ENCODE results near the gene RDH13. TPM values are rescaled to one million over a fixed set of nuclear protein-coding genes. Genes with fewer than 3 reads are reported as not detected.
A peak's percentile ranks its signal among the peaks of the same experiment; 100 is the strongest.

Gene RDH13
- total and polyA plus RNA-seq, 10 of the 15 experiments (the other 5 are each of a cell fraction or from before 2014, with no cell fraction given), result 1.3 to 11.6 (median 8.9) TPM

DNA sequence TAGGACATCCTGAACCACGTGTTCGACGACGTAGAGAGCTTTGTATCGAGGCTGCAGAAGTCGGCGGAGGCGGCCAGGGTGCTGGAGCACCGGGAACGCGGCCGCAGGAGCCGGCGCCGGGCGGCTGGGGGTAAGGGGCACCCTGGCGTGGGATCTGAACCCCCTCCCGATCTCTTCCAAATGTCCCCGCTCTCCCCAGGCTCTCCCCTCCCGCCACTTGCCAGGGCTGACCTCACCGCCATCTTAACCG is 18.7 kb upstream of the RDH13 start:
- SMC1A ChIA-PET (ENCODE audit: uncharacterized antibody, unreplicated experiment), result no interaction called here
- Histone ChIP-seq H3K27ac (ENCODE audit: control insufficient read depth, insufficient read depth) (no peak overlapping the region), H3K36me3 (ENCODE audit: control insufficient read depth in 2 of 2, insufficient read depth in 2 of 2, low read length in 1 of 2) (no peaks in the 10 kb centered on the region), H3K4me2 (ENCODE audit: control insufficient read depth, insufficient read depth) (peak overlapping the region; percentile 97; the same call in 1 of the 2 replicates), H3K9ac (ENCODE audit: control insufficient read depth, insufficient read depth, low read length) (no peak overlapping the region), H3K9me3 (replicated peaks; ENCODE audit: control insufficient read depth, insufficient read depth, low read length) (no peaks in the 10 kb centered on the region; the same call in 2 of the 3 replicates), H3K4me1 (ENCODE audit: control insufficient read depth, insufficient read depth, low read length) (peaks cover 7% of the 10 kb centered on the region; the same call in 1 of the 2 replicates), H3K27me3 (replicated peaks in 1 of 2; ENCODE audit: control insufficient read depth in 2 of 2, insufficient read depth in 2 of 2, low read length in 1 of 2) (no peaks in the 10 kb centered on the region; a peak in 2 of 4 replicates), H4K20me1 (ENCODE audit: control insufficient read depth, insufficient read depth) (no peaks in the 10 kb centered on the region), H2AFZ (ENCODE audit: control insufficient read depth, low read depth, low read length) (no peak overlapping the region), H3K79me2 (ENCODE audit: control insufficient read depth, insufficient read depth, low read length) (no peaks in the 10 kb centered on the region), H3K4me3 (no peak overlapping the region)
- no TSS peak for BruUV-seq (replicated peaks)
- no peak for ATAC-seq
- WGBS (ENCODE audit: insufficient coverage, insufficient replicate concordance, low lambda C conversion rate, missing lambda C conversion rate), result 36% methylated on average over 22 of the region's 22 CpGs
- CTCF ChIA-PET, result no interaction called here
- intact Hi-C loops (cut with micrococcal nuclease; ENCODE audit: unreplicated experiment), result no loop called here
- RAD21 ChIA-PET (ENCODE audit: unreplicated experiment), result no interaction called here
- POLR2A ChIA-PET, result no interaction called here
- in situ Hi-C loops (cut with MboI), result no loop called here
- no peak for DNase-seq (ENCODE audit: low read depth, low spot score)
- TF ChIP-seq TAF1 (IDR thresholded peaks at IDR 0.05; ENCODE audit: borderline replicate concordance, low read depth, low read length) (no peak), ATF3 (IDR thresholded peaks at IDR 0.05; ENCODE audit: borderline replicate concordance, extremely low read depth, low read depth, low read length) (no peak), IRF3 (IDR thresholded peaks at IDR 0.05) (no peak), ZZZ3 (IDR thresholded peaks at IDR 0.05; ENCODE audit: control insufficient read depth, insufficient read length, low read depth) (no peak)
- TF ChIP-seq, protein P1, sequence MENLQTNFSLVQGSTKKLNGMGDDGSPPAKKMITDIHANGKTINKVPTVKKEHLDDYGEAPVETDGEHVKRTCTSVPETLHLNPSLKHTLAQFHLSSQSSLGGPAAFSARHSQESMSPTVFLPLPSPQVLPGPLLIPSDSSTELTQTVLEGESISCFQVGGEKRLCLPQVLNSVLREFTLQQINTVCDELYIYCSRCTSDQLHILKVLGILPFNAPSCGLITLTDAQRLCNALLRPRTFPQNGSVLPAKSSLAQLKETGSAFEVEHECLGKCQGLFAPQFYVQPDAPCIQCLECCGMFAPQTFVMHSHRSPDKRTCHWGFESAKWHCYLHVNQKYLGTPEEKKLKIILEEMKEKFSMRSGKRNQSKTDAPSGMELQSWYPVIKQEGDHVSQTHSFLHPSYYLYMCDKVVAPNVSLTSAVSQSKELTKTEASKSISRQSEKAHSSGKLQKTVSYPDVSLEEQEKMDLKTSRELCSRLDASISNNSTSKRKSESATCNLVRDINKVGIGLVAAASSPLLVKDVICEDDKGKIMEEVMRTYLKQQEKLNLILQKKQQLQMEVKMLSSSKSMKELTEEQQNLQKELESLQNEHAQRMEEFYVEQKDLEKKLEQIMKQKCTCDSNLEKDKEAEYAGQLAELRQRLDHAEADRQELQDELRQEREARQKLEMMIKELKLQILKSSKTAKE (IDR thresholded peaks at IDR 0.05; ENCODE audit: low read depth, poor library complexity, severe bottlenecking), result no peak
- no peak for FAIRE-seq

All from GM12878 (cell line).